Adrenal gland (tissue), 12 donors: ENCODE results near the gene COL6A2. TPM values are rescaled to one million over a fixed set of nuclear protein-coding genes. Genes with fewer than 3 reads are reported as not detected.

Experiments
- DNase-seq, 7 donors: peaks; one replicate each; pipeline ENCODE4 v3.0.0-alpha.2; 2019 to 2020
- H3K27ac ChIP-seq, 5 donors: fragments of 200-600 bp; sonication (generic) in 4 of 5; 1 replicate in 3 of 5; 2 replicates in 2 of 5; pipeline versions ENCODE4 v1.5.1 to v1.8.0; 2016 to 2020; ENCODE audit warnings: mild to moderate bottlenecking in 1 of 5
- H3K27me3 ChIP-seq: fragments of 200-600 bp; 2 replicates; pipeline ENCODE4 v1.8.0; 2021
- H3K36me3 ChIP-seq, 2 donors: fragments of 200-600 bp; replicated peaks in 1 of 2; 1 replicate in 1 of 2; 2 replicates in 1 of 2; pipeline versions ENCODE4 v1.5.1 to v1.8.0; 2018 to 2022
- H3K4me1 ChIP-seq, 2 donors: fragments of 200-600 bp; replicated peaks in 1 of 2; 1 replicate in 1 of 2; 2 replicates in 1 of 2; pipeline versions ENCODE4 v1.5.1 to v1.8.0; 2018 to 2021
- H3K4me3 ChIP-seq, 4 donors: fragments of 200-600 bp; sonication (generic) in 3 of 4; one replicate each; pipeline ENCODE4 v1.5.1; 2016 to 2018
- H3K9me3 ChIP-seq, 3 donors: fragments of 200-600 bp; sonication (generic) in 1 of 3; replicated peaks in 1 of 3; 1 replicate in 2 of 3; 2 replicates in 1 of 3; pipeline versions ENCODE4 v1.5.1 to v1.8.0; 2016 to 2021
- CTCF ChIP-seq, 6 experiments: fragments of 450-650 bp in 4 of 6; fragments of 200-600 bp in 2 of 6; sonication (generic) in 1 of 6; IDR thresholded peaks; 1 replicate in 5 of 6; 2 replicates in 1 of 6; pipeline versions ENCODE4 v1.5.1 to v1.8.0; 2016 to 2021; ENCODE audit warnings: antibody characterized with exemption in 6 of 6, mild to moderate bottlenecking in 2 of 6, moderate library complexity in 1 of 6
- POLR2A ChIP-seq, 2 donors: fragments of 450-650 bp; IDR thresholded peaks; one replicate each; pipeline ENCODE4 v1.6.1; 2017; ENCODE audit warnings: antibody characterized with exemption in 2 of 2, mild to moderate bottlenecking in 2 of 2, moderate library complexity in 1 of 2
- WGBS, 4 donors: extraction: QIAGEN DNeasy Blood & Tissue Kit in 2 of 4; methylation state at CpG; one replicate each; pipeline versions ENCODE4 v1.1.5 to v1.1.7; 2013 to 2017; 5-methylcytosine and 5-hydroxymethylcytosine counted together
- intact Hi-C, 2 donors: fragments of 100-400 bp; cut with DNase I; formaldehyde crosslinking; loops; one replicate each; pipeline versions ENCODE4 v1.14.1 to v1.15.0; 2022 to 2023
- polyA plus RNA-seq, 3 donors: library from polyadenylated mRNA; stranded (reverse); fragments of 200-250 nt in 2 of 3; fragments of 350-450 nt in 1 of 3; fragmentation: Illumina TruSeq in 1 of 3; extraction: RNeasy Lipid Tissue Mini Kit (QIAGEN cat#74804) in 1 of 3; gene quantifications; one replicate each; pipeline ENCODE4 v1.2.3, GENCODE V29; 2013 to 2014
- total RNA-seq, 9 donors: library from RNA; depleted of rRNA in 4 of 9; stranded (reverse); fragments of >200 nt in 4 of 9; fragments of 120-200 nt in 1 of 9; fragmentation: NEBNext Ultra II Directional in 1 of 9; extraction: Animal tissue kit (Norgen Biotek cat#: 25700) in 1 of 9; gene quantifications; one replicate each; pipeline versions ENCODE4 v1.1.0 to v1.2.4, GENCODE V29; 2013 to 2023
- donor health status: healthy with polysubstance abuse.
- donor health status: Bipolar disorder and iron deficiency.
- donor health status: DM: yes; HTN: yes; CAD: no.
- donor health status: DM: no; HTN: no; CAD: no.
- donor health status: DM: no; HTN: no; CAD: no.
- donor health status: DM: yes; HTN: yes; CAD: no.

Gene COL6A2
- total and polyA plus RNA-seq, 12 donors: 19.0 to 543 (median 181) TPM

GRCh38 chr21:46114963-46115362, 17.1 kb downstream of the COL6A2 start:
- intact Hi-C loops: no loop called here
- peak; percentile 1 to 27 (median 10) for DNase-seq
- Histone ChIP-seq H3K4me3 (no peak overlapping the region), H3K9me3 (peaks cover 0 to 6% (median 0%) of the 10 kb centered on the region in 3 donors), H3K4me1 (no peaks in the 10 kb centered on the region), H3K36me3 (peaks cover 0 to 51% of the 10 kb centered on the region in 2 donors), H3K27ac (no peak overlapping the region), H3K27me3 (no peaks in the 10 kb centered on the region)
- TF ChIP-seq POLR2A (IDR thresholded peaks at IDR 0.05) (no peak), CTCF (IDR thresholded peaks at IDR 0.05) (no peak)
- 75 to 88% (median 85%) methylated on average over 4 of the region's 4 CpGs for WGBS, 4 donors

- Histone ChIP-seq H3K27ac (no peak overlapping the region), H3K4me3 (no peak overlapping the region), H3K4me1 (no peaks in the 10 kb centered on the region), H3K9me3 (peaks cover 0 to 6% (median 0%) of the 10 kb centered on the region in 3 donors), H3K27me3 (no peaks in the 10 kb centered on the region), H3K36me3 (peaks cover 0 to 52% of the 10 kb centered on the region in 2 donors)
- TF ChIP-seq CTCF (IDR thresholded peaks at IDR 0.05) (no peak), POLR2A (IDR thresholded peaks at IDR 0.05) (no peak)
- DNase-seq: peak in 3 of 7 donors; percentile 5 to 6 (median 5)
- 82 to 94% (median 87%) methylated on average over 10 to 17 of the region's 17 CpGs for WGBS, 4 donors
- intact Hi-C loops: no loop called here
Observed at GRCh38 chr21:46115441-46116188, 17.7 kb downstream of the COL6A2 start.

GRCh38 chr21:46116189-46116775, 18.4 kb downstream of the COL6A2 start:
- DNase-seq: peak in 2 of 7 donors; percentile 5 to 10
- Histone ChIP-seq H3K27ac (no peak overlapping the region), H3K27me3 (no peaks in the 10 kb centered on the region), H3K4me3 (no peak overlapping the region), H3K4me1 (no peaks in the 10 kb centered on the region), H3K36me3 (peaks cover 0 to 58% of the 10 kb centered on the region in 2 donors), H3K9me3 (peaks cover 0 to 6% (median 0%) of the 10 kb centered on the region in 3 donors)
- WGBS, 4 donors: 87 to 95% (median 89%) methylated on average over 9 to 20 of the region's 20 CpGs
- intact Hi-C loops: no loop called here
- TF ChIP-seq CTCF (IDR thresholded peaks at IDR 0.05): no peak
- no peak for TF ChIP-seq POLR2A (IDR thresholded peaks at IDR 0.05)

- H3K27ac ChIP-seq: no peak overlapping the region
- 77 to 81% (median 78%) methylated on average over 5 to 24 of the region's 24 CpGs for WGBS, 4 donors
- intact Hi-C loops: no loop called here
Observed at GRCh38 chr21:46116776-46117585, 19.1 kb downstream of the COL6A2 start.

More at GRCh38 chr21:46116776-46117585, 19.1 kb downstream of the COL6A2 start:
- H3K4me3 ChIP-seq: no peak overlapping the region
- peaks cover 0 to 65% of the 10 kb centered on the region in 2 donors for H3K36me3 ChIP-seq
- peak in 3 of 7 donors; percentile 5 to 9 (median 9) for DNase-seq
- peaks cover 0 to 6% (median 0%) of the 10 kb centered on the region in 3 donors for H3K9me3 ChIP-seq
- TF ChIP-seq CTCF (IDR thresholded peaks at IDR 0.05) (no peak), POLR2A (IDR thresholded peaks at IDR 0.05) (no peak)
- H3K4me1 ChIP-seq: no peaks in the 10 kb centered on the region
- H3K27me3 ChIP-seq: no peaks in the 10 kb centered on the region
